GM21723 (cell line): ENCODE data around the gene NSG1.
"Not testable (repeated sequence)": the region's sequence is repeated elsewhere in the genome, so short reads cannot be mapped to it uniquely, and the experiment has no call there.

Experiments used
- ATAC-seq: cut with Tn5 transposase; IDR thresholded peaks from one replicate; pipeline ENCODE4 v1.9.1; 2021; ENCODE audit warnings: mild to moderate bottlenecking, moderate library complexity; ENCODE audit not compliant: unreplicated experiment

NSG1 gene

DNA sequence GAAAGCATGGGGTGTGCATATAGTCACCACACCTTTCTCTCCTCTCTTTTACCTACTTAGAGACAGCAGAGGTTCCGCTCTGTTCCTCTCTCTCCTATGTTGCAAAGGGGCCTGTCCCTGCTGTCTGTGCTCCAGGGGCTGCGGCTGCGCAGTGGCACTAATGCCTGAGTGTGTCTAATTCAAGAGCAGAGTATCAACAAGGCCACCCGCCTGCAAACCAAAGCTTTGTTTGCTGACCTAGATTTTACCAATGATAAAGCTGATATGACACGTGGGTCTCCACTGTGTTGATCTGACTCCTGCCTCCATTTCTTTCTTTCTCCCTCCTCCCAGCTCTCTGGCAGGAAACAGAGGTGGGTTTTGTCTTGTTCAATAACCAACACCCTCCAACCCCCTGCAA is 74.9 kb downstream of the NSG1 start:
- no peak for ATAC-seq

DNA sequence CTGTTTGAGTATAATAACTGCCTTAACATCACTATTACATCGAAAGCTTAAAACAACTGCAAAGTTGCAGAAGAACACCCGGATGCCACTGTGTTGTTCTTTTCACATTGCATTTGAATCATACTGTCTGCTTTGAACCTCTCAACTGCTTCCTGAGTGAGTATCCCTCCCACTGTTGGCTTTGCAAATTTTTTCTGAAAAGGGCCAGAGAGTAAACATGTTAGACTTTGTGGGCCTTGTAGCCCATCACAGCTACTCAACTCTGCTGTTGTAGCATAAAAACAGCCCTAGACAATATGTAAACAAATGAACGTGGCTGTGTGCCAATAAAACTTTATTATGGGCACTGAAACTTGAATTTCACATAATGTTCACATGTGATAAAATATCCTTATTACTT is 76.1 kb downstream of the NSG1 start:
- no peak for ATAC-seq

DNA sequence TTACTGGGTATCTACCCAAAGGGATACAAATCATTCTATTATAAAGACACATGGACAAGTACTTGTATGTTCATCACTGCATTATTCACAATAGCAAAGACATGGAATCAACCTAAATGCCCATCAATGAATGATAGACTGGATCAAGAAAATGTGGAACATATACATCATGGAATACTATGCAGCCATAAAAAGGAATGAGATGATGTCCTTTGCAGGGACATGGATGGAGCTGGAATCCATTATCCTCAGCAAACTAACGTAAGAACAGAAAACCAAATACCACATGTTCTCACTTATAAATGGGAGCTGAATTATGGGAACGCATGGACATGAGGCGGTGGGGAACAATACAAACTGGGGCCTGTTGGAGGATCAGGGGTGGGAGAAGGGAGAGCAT is 78.3 kb downstream of the NSG1 start:
- not testable (repeated sequence) for ATAC-seq
